ENCODE measurements around the gene FGF1.
"Not testable (repeated sequence)": the region's sequence is repeated elsewhere in the genome, so short reads cannot be mapped to it uniquely, and the experiment has no call there.

FGF1 gene

DNA sequence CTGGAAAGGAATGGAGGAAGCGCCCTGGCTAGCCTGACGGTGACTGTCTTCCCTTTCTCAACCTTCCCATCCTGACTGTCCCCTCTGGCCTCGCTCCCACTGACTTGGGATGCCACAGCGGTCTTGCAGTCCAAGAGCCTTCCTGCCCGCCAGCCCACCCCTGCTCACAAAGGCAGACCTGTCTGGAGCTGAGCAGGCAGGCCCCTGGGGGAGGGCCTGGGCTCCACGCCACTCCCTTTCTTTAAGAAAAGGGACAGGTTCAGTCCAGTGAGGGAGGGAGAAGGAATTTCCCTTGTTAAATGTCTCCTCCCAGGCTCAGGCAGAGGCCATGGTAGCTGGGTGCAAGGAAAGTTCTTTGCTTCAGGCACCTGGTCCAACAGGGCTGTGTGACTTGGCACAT lies 18.1 kb downstream of the FGF1 start:
- DNase-seq: no peak

DNA sequence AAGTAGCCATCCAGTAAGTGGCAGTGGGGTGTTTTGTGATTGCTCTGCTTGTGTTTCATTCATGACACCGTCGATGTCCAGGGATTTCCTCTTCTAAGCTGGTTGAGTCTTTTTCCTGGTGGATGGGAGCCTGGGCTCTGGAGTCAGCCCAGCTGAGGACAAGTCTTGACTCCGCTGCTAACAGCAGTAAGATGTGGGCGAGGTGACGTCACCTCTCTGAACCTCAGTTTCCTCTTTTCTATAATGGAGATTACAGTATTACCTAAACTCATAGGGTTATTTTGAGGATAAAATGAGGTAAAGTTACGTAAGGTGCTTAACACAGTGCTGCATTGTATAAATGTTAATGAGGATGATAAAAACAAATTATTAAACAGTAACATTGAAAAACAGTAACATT lies 21.3 kb downstream of the FGF1 start:
- DNase-seq: no peak

DNA sequence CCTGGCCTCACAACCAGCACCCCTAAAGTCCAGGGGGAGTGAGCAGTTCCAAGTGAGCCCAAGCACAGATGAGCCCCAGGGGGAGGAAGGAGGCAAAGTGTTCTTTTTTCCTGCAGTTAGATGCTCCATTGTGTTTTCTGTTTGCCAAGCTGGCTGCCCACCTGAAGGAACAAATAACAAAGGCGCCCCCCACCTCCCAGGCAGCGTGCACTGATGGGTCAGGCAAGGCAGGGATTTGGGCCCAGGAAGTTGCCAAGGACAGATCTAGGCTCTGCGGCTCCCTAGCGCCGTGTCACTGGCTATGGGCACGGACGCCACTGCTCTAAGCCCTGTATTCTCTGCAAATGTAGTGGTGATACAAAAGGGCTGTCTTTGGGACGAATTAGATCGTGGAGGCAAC lies 21.8 kb downstream of the FGF1 start:
- DNase-seq: no peak

DNA sequence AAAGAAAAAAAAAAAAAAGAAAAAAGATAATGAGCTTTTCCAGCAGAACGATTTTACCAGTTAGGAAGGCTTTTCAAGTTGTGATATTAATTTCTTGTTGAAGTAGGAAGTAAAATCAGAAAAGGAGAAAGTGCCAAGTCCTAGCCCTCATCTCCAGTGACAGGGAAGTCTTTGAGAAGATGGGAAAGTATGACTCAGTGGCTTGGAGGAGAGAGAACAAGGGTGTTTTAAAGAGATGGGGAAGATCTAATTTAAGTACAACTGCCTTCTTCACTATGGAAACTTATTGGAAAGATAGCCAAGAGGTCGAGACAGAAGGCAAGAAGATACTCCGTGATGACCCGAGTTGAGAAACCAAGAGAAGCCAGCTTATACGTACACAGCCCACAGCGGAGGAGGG lies 22.6 kb downstream of the FGF1 start:
- DNase-seq: no peak

DNA sequence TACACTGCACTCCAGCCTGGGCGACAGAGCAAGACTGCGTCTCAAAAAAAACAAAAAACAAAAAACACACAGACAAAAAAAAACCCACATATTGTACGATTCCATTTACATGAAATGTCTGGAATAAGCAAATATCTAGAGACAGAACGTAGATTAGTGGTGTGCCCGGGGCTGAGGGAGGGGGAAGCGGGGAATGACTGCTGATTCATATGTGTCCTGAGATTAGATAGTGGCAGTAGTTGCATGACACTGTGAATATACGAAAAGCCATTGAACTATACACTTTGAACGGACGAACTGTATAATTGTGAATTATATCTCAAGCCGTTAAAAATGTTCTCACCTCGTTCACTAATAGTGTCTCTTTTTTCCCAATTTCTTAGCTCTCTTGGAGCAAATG lies 23.9 kb downstream of the FGF1 start:
- no peak for DNase-seq

DNA sequence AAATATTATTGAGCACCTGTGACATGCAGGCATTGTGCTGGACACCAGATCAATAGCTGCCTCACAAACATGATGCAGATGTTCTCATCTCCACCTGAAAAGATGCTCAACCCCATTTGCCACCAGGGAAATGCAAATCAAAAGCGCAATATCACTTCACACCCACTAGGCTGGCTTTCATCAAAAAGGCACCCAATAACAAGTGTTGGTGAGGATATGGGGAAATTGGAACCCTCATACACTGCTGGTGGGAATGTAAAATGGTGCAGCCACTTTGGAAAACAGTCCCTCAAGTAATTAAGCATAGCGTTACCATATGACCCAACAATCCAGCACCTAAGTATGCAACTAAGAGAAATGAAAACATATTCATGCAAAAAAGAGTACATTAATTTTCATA lies 24.7 kb downstream of the FGF1 start:
- no peak for DNase-seq

DNA sequence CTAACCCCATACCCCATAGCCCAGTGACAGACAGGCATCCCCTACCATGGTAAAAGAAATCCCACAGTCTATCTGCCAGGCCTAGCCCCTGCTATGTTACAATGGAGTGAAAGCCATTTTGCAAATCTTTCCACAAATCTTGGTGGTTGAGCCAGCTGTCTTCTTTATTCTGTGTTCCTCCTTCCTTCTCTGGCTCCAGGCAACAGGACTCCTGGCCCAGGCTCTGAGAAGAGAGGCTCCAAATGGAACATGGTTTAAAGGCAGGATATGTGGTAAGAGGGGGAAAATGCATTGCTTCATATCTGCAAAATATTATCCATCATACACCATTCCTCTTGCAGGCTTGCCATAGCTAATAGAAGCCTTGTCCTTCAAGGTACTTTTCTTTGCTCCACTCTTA lies 25.2 kb downstream of the FGF1 start:
- no peak for DNase-seq

DNA sequence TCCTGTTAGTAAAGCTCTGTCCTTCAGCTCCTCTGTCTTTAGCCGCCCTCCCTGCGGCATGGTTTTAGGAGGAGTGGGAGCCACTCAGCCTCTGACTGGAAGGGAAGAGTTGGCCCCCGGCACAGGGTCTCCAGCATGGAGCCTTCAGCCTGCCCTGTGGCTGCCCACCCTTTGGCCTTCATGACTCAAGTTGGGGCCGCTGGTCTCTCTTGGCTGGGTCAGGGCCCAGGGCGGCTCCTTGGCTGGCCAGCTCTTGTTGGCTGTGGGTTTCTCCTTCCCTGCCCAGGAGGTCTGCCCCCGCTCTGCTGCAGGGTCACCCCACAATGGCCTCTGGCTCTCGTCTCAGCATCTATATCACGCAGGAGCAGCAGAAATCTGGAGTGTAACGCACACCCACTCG lies 25.7 kb downstream of the FGF1 start:
- DNase-seq: no peak

DNA sequence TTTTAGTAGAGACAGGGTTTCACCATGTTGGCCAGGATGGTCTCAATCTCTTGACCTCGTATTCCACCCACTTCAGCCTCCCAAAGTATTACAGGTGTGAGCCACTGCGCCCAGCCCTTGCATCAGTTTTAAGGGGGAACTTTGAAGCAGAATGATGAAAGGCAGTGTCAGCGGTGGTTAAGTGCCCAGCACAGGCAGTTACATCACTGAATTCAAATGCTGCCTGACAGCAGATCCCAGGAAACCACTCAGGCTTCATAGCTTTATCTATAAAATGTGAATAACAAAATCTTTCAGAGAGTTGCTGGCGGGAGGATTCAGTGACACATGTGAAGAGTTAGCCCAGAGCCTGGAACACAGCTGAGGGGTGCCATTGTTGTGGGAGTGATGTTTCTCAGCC lies 26.5 kb downstream of the FGF1 start:
- DNase-seq: no peak

DNA sequence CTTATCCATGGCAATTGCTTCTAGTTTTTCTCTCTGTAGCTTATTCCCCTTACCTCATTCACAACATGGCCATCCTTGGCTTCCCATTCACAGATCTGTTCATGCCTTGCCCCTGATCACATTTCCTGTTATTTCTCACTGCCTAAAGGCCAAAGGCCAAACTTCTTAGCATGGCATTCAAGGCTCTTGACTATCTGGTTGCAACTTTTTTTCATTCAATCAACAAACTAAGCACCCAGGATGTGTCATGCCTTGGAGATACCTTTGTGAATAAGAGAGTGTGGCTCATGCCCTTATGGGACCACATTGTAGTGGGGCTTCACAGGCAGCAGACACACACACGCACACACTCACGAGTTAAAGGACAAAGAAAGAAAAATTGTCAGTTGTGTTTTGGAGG lies 27.6 kb downstream of the FGF1 start:
- DNase-seq: no peak

DNA sequence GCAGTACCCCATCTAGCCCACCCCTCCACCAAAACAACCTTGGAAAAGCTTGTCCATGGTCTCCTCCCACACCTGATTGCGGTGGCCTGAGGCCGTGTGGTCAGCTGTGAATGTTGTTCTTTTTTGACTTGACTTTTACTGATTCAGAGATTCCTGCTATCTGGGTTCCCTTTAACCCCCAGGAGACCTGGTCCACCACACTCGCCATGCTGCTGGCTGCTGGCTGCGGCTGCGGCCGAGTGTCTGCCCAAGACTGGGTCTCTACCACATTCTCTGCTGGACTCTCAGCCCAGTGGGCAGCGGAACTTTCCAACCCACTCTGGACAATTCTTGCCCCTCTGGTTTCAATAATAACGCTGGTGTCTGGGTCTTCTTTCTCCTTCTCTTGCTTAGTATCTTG lies 28.4 kb downstream of the FGF1 start:
- no peak for DNase-seq

DNA sequence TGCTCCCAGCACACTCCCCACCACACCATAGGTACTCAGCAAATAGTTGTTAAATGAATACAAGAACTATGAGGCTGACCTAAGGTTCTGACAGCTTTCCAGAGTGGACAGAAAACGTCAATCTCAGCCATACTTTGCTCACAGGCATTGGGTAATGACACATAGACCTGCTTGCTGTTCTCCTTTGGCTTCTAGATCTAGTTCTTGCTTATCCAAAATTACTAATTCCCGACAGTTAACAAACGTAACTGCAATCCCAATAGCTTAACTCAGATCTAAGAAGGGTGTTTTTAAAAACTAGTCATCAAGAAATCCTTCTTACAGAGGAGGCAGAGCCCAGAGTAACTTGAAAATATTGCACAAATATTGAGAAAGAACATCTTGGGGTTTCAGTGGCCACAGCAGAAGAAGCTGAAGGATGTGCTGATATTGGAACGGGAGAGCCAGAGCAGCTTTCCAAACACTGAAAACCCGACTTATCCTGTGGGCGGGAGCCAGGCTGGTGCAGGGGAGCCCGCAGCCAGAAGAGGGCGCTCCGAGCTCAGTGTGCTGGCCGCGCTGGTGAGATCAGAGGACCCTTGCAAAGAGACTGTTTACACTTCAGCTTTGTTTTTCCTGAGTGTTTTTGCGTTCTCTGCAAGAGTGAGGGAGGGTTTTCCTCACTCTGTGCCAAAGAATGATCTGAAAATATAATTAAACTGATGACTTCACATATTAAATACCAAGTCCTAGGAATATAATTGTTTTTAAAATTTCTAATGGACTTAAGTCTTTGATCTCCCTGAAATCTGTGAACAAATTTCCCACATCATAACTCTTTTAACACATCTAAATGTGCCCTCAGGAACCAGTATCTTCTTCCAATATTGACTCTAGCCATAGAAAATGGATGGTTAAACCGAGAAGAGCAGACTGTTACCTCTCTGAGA lies 30.3 kb downstream of the FGF1 start:
- peak; percentile 32 for DNase-seq

DNA sequence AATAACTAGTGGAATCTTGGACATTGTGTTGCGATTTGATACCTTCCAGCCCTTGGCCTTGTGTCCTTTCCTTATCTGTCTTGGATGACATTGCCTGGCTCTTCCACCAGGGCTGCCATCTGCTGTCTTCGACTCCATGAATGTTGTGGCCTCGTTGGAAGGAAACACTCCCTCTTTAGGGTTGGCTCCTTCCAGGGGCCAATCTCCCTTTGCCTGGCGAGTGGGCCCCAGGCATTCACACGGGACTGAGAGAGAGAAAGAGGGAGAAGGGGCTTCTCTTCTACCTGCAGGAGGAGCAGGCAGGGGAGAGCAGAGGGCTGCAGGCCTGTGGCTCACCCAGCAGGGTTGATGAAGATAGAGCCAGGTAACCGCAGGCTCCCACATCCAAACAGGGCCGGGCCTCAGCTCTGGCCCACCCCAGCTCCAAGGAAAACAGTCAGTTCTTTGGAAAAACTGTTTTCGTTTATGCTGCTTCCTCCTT lies 31.3 kb downstream of the FGF1 start:
- no peak for DNase-seq

DNA sequence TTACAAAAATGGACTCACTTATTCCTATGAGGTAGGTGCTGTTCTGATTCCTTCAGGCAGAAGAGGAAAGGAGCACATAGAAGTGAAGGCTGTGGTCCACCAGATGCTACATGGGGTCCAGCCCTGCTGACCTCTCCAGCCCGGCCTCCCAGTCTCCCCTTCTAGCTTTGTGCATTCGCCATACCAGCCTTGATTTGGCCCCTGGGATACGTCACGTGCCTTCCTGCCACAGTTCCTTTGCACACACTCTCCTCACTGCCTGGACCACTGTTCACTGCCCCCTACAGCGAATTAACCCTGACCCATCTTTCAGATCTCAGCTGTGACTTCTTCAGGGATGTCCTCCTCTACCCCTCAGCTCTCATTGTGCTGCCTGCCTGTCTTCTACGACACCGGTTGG lies 32.6 kb downstream of the FGF1 start:
- DNase-seq: no peak

DNA sequence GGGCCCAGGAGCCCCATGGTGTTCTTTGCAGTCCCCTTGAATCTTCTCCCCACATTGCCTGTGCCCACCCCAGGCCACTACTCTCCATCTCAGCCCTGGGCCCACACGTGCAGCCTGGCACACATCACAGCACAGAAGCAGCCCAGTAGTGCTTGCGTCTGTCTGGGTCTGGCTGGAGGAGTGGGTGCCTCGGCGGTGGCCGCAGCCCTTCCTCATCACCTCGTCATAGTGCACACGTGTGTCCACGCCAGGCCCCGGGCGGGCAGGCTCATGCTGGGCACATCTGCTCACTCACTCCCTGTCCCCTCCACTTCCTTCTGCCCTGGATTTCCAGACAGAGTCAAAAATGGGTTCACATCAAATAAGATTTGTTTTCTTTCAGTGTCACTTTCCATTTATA lies 33.3 kb downstream of the FGF1 start:
- DNase-seq: no peak

DNA sequence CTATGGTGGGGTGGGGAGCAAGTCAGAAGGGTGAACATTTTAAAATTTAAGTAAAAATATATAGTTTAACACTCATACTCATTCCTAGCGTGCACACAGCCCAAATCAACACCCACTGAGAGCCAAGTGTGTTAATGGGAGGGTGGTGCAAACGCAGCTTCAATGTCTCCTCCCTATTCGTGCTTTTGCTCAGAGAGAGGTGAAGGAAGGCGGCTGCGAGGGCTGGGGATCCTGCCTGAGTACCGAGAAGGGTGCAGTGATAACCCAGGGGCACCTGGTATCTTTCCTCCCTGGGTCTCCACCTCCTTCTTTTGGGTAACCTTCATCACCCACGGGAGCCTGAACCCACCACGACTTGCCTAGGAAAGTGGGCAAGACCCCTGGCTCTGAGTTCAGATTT lies 35.0 kb downstream of the FGF1 start:
- no peak for DNase-seq

DNA sequence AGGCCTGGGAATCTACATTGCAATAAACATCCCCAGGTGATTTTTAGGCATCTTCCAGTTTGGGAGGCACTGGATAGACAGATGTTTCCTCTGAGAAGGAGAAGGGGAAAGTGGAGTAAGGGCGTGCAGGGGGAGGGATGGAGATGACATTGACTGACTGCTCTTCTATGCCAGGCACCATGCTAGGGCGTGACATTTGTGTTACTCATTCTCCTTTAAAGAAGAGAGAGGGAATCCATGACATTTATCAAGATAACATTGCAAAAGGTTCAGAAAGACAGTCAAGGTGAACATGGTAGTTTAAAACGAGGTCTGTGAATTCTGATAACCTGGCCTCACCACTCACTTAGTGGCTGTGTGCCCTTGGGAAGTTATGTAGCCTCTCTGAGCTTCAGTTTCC lies 35.8 kb downstream of the FGF1 start:
- DNase-seq: no peak

DNA sequence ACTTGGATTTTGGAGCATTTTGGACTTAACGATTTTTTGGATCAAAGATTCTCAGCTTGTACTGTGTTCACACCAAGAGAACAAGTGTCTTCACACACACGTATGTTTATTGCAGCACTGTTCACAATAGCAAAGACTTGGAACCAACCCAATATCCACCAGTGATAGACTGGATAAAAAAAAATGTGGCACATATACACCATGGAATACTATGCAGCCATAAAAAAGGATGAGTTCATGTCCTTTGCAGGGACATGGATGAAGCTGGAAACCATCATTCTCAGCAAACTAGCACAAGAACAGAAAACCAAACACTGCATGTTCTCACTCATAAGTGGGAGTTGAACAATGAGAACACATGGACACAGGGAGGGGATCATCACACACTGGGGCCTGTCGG lies 37.8 kb downstream of the FGF1 start:
- not testable (repeated sequence) for DNase-seq

DNA sequence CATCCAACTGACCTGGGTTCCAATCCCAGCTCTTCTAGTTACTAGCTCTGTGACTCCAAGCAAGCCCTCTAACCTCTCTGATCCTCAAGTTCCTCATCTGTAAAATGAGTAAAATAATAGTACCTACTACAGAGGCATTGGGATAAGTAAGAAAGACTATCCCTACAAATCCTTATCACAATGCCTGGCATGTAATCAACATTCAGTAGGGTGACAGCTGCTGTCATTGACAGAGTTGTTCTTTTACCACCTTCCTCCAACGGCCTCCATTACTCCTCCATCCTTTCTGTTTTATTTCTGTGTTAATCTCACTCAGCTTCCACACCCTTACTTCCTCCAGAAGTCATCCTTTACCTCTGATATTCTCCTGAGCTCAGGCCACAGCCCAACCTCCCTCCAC lies 40.4 kb downstream of the FGF1 start:
- no peak for DNase-seq

DNA sequence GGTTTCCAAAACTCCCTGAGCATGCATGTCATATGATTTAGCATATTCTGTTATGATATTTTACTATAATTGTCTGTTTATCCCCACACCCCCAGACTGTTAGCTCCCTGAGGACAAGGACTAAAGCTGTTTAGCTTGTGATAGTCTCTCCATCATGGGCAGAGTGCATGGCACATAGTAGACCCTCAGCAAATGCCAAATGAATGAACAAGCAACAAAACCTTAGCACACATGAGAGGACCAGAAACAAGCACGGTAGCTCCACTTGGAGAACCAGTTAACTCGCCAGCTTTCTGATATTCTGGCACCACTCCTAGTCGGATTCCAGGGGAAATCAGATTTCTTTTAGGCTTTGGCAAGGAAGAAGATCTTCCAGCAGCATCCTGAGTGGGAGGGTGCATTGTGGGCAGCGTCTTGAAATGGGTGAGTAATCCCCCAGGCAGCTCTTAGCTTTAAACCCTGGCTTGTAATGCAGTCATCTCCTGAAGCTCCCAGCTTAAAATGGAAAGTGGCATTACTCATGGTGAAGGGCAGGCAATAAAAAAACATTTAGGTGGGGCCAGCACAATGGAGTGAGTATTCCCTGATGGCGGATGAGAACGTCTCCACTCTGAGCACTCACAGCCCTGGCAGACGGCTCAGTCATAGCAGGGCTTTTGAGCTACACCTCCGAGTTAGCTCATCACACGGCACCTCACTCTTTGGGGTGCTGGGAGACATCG lies 41.1 kb downstream of the FGF1 start:
- no peak for DNase-seq

DNA sequence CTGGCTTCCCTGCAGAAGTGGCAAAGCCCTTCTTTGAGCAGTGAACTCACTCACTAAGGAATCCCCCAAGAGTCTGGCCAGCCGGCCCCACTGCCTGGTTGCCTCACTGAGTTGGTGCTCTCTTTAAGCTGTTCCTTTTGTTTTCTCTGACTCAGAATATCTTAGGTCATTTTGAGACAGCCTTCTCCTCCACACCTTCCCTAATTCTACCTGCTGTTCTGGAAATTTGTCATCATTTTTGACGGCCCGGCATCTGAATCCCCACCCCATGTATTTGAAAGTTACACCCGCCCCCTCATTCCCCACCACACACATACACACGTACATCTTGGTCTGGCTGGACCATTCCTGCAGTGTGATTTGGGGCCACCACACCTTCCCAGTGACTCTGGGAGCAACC lies 41.8 kb downstream of the FGF1 start:
- no peak for DNase-seq

DNA sequence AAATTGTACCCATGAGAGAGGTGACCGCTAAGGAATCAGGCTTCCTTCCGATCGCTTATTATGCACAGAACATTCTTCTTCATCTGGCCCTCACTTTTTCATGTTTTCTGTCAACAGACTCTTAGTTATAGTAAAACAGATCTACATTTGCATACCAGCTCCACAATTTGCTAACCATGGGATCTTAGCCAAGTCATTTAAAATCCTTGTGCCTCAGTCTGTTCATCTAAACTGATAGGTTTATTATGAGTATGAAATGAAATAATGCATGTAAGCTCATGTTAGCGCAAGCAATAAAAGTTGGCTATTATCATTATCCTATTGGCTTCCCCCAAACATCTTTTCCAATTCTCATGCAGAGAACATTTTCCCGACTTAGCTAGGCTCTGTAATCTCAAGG lies 42.3 kb downstream of the FGF1 start:
- no peak for DNase-seq

DNA sequence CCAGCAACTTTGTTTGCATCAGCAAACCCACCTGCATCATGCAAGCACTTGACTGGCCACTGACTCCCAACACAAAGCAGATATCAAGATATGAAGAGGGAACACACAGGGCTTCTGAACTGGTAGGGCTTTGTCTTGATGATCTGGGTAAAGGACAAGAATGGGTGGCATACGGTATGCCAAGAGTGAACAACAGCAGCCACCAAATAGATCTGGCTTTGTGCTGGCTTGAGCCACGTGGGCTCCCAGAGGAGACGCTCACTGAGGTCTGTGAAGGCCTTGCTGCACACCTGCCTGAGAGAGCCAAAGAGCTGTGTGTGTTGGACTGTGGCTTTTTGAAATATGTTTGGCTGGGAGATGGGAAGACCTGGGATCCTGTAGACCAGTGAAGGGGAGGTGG lies 43.5 kb downstream of the FGF1 start:
- no peak for DNase-seq

DNA sequence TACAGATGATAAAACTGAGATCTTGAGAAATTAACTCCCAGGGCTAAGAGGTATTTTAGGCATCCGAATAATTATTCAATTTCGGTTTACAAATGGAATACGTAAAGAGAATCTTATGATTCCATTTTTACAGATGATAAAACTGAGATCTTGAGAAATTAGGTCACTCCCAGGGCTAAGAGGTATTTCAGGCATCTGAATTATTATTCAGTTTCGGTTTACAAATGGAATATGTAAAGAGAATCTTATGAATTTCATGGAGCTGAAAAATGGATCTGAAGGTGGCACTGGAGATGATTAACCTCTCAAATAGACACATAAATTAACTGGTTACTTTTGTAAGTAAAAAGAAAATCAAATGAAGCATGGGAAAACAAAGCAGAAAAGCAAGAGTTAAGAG lies 44.2 kb downstream of the FGF1 start:
- no peak for DNase-seq
